GM21367 (cell line): ENCODE data around the gene MIPOL1.
"Not testable (repeated sequence)": the region's sequence is repeated elsewhere in the genome, so short reads cannot be mapped to it uniquely, and the experiment has no call there.

Experiments used
- ATAC-seq: cut with Tn5 transposase; IDR thresholded peaks from one replicate; pipeline ENCODE4 v1.9.1; 2021; ENCODE audit not compliant: unreplicated experiment

MIPOL1 gene, protein sequence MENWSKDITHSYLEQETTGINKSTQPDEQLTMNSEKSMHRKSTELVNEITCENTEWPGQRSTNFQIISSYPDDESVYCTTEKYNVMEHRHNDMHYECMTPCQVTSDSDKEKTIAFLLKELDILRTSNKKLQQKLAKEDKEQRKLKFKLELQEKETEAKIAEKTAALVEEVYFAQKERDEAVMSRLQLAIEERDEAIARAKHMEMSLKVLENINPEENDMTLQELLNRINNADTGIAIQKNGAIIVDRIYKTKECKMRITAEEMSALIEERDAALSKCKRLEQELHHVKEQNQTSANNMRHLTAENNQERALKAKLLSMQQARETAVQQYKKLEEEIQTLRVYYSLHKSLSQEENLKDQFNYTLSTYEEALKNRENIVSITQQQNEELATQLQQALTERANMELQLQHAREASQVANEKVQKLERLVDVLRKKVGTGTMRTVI

DNA sequence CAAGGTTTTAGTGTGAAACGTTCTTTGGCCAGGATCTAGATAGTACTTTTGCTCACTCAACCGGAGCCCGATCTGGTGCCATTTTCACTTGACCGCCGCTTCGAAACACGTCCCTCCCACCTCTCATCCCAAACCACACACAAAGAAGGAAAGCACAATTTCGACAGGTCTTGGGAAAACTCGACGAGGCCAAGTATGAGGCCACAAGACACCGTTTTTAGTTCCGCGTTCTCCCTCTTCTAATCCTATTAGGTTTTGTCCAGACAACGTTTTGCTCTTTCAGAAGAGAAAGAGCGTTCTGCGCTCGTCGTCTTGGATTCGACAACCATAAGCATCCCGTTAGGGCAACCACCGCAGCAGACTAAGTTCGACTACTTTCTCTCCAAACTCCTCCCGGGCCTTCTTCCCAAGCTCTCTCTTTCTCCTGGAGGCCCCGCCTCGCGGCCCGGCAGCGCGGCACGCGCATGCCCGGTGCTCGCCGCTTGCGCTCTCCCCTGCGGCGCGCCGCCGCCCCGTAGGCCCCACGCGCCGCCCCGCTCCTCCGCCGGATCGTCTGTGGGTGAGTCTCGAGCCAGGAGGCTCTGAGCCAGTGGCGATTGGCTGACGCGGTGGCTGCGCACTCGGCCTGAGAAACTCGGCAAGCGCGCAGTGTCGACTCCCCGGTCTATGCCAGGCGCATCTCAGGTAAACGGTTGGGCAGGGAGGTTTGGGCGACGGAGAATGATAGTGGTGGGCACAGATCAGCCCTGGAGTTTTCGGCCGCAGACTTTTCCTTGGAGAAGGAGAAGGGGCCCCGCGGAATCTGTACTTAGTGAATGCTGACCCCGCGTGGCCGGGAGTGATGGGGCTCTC, at the start of gene MIPOL1:
MIPOL1 (plus strand) TSS at position 517 of the 852 bp plus-strand sequence. CDS start 49,952 bp downstream, outside the sequence.
- ATAC-seq: no peak

DNA sequence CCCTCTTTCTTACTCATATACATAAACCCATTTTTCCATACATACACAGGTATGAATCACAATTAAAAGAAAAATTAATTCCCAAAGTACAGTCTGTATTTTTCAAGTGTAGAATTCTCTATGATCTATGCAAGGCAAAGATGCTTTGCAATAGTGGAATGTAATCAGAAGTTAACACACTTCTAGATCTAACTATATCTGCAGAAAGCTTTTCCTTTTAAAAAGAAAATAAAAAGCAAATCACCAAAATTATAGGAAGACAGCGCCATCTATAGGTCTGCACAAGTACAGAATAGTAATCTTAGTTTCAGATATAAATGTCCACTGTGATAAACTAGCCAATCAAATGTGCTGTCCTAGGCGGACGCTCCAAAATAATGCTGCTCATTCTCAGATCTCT, 47.3 kb upstream of the MIPOL1 start:
- no peak for ATAC-seq

DNA sequence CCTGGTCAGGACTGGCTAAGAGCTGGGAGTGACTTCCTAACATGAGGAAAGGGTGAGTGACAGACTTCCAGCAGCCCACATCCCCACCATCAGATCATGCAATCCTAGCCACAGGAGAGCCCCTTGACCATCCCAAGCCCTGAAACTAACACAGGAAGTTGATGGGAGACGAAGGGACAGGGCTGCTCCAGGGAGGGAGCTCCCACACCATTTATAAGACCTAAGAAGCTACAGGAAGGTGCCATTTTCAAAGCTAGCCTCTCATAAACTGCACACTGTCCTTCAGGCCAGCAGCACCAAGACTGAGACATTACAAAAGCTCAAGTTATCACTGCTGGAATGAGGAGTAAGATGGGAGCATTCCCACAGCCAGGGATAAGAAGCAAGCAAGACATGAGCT, 44.7 kb upstream of the MIPOL1 start:
- no peak for ATAC-seq

DNA sequence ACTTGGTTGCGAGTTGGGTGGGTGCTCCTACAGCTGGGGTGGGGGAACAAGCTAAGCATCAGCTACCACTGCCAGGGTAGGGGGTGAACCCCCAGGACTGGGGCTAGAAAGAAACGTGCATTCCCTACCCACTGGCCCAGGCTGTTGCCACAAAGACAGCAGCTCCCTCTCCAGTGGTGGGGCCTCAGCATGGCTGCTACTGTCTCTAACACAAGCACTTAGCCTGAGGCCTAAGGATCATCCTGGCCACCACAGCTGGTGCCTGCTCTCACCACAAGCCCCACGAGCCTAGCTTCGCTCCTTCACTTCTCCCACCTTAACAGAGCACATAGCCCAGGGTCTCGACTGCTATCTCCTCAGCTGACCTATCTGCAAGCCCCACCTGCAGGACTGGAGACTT, 44.3 kb upstream of the MIPOL1 start:
- ATAC-seq: no peak

DNA sequence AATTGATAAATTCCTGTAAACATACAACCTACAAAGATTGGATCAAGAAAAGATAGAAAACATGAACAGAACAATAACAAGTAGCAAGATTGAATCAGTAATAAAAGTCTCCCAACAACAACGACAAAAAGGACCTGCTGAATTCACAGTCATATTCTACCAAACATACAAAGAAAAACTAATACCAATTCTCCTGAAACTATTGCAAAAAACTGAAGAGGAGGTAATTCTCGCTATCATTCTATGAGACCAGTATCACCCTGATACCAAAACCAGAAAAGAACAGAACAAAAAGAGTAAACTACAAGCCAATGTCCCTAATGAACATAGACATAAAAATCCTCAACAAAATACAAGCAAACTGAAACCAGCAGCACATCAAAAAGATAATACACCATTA, 39.8 kb upstream of the MIPOL1 start:
- no peak for ATAC-seq

DNA sequence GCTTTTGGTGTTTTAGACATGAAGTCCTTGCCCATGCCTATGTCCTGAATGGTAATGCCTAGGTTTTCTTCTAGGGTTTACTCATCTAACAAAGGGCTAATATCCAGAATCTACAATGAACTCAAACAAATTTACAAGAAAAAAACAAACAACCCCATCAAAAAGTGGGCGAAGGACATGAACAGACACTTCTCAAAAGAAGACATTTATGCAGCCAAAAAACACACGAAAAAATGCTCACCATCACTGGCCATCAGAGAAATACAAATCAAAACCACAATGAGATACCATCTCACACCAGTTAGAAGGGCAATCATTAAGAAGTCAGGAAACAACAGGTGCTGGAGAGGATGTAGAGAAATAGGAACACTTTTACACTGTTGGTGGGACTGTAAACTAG, 35.4 kb upstream of the MIPOL1 start:
- ATAC-seq: not testable (repeated sequence)

DNA sequence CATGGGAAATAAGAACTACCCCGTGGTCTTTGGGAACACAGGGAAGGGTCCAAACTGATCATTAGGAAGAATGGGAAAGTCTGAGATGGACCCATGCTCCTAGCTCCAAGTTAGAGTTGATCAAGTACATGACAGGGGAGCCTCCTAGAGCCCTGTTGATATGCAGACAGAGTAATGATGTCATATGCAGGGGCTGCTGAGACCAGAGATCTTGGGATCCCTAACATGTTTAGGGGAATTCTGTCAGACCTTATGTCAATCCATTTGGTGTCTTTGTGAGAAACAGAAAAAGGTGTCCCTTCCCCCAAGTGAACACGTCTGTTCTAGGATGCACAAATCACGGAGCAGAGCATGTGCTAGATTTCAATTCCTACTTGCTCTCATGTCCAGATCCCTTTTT, 31.9 kb upstream of the MIPOL1 start:
- no peak for ATAC-seq

DNA sequence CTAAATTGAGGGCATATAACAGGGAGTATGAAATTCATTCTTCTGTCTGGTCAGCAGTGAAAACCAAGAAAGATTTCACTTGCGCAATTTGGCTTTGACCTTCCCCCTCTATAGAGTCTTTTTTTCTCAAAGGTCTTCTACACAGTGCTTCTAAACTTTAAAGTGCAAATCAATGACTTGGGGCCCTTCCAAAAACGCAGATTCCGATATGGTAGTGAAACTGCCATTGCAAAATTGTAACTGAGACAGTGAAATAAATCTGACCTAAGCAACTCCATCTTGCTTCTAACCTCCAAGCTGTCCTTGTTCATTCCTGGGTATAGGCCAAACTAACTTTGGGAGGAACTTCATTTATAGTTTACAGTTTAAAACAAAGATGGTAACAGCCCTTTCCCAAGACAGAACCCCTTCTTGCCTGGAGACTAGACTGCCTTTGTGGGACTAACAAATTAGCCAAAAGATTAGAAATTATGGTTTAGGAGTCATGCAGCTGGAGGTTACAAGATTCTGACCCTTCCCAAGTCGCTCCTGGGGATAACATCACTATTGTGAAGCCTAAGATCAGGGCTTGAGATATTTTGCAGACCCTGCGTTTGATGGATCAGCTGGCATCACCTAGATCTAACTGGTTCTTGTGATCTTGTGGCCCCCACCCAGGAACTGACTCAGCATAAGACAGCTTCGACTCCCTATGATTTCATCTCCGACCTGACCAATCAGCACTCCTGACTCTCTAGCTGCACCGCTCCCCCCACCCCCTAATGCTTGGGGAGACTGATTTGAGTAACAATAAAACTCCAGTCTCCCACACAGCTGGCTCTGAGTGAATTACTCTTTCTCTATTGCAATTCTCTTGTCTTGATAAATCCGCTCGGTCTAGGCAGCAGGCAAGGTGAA, 30.3 kb upstream of the MIPOL1 start:
- no peak for ATAC-seq

DNA sequence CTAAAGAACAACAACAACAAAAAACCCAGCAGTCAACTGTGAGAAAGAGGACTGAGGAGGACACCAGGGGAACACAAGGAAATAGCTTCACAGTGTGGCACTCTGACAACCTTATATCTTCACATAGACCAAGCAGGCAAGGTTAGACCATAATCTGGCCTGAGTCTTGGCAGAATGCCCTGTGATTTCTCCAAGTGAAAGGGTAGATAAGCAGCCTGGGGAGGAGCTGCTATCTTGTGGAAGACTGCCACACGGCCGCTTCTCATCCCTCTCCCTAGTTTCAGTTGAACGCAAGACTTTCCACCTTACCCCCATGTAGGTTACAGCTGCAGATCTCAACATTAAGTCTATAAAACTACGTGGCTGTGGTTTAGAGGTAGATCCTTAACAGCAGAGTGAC, 29.0 kb upstream of the MIPOL1 start:
- no peak for ATAC-seq

DNA sequence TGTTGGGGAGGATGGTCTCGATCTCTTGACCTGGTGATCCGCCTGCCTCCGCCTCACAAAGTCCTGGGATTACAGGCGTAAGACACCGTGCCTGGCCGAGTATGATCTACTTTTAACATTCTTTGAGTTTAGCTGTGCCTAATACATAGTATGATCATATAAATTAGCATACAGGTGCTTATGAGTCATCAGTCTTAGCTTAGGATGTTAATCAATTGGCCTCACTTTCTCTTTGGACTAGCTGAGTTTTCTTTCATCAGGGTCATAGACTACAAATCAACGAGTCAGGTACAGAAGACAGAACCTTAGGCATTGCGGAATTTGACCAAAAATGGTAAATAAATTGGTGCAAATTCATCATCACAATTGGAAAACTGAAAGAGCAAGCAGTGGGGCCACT, 27.5 kb upstream of the MIPOL1 start:
- ATAC-seq: no peak

DNA sequence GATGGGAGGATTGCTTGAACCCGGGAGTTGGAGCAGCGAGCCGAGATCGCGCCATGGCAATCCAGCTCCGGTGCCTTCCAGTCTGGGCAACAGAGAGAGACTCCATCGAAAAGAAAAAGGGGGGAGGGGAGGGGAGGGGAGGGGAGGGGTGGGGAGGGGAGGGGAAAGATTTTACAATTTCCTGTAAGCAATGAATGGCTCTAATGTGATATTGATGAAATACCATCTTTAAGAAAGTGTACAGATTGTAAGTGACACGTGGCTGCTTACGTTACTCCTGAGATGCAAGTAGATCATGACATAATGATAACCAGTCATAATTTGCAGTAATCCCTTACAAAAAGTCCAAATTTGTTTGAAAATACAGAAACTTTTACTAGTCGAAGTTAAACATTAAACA, 26.7 kb upstream of the MIPOL1 start:
- no peak for ATAC-seq

DNA sequence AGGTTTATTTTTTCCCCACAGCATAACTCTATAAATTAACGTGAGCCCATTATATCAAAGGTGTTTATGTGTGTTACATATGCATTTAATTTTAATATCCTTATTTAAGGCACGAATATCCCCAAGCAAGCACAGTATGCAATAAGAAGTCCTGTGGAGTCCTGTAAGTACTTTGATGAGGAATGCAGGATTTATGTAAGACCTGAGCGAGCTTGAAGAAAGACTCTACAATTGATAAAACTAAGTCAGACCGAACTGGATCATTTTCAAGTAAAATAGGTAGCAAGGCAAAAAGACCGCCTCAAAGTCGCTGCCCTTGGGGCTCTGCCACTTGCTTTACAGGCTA, 26.1 kb upstream of the MIPOL1 start:
- ATAC-seq: no peak

DNA sequence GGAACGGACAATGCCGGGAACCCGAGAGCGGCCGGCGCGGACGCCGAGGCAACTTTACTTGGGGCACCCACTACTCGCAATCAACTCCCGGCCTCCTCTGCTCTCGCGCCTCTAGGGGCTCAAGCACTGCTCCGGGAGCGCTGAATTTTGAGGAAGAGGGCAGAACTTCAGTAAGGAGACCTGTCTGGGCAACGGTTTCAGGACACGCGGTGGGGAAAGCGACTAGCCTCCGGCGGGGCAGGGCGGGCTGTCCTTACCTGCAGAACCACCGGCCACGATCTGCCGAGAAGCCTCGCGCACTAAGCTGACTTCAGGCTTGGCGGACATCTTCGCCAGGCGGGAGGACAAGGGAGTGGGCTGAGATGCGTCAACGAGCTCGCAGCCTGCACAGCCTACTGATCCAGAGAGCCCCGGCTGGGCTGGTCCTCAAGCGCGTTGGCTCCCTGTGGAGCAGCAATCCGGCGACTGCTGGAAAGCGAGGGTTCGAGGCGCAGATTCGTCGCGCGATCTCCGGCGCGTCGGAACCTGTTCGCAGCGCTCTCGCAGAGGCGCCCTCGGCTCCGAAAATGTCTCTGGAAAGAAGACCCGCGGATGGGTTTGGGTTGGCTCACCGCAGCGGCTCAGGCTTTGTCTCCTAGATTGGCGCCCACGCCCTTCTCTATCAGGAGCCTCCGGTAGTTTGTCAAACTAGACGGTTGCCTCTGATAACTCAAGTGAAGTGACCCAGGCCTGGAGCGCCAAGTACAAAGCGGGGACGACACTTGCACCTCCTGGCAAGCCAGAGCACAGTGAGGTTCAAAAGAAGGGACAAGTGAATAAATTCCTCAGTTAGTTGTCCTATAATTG, 25.5 kb upstream of the MIPOL1 start, which contains the start of gene SLC25A21:
SLC25A21 (minus strand) TSS at position 583 of the 846 bp plus-strand sequence.
- no peak for ATAC-seq

DNA sequence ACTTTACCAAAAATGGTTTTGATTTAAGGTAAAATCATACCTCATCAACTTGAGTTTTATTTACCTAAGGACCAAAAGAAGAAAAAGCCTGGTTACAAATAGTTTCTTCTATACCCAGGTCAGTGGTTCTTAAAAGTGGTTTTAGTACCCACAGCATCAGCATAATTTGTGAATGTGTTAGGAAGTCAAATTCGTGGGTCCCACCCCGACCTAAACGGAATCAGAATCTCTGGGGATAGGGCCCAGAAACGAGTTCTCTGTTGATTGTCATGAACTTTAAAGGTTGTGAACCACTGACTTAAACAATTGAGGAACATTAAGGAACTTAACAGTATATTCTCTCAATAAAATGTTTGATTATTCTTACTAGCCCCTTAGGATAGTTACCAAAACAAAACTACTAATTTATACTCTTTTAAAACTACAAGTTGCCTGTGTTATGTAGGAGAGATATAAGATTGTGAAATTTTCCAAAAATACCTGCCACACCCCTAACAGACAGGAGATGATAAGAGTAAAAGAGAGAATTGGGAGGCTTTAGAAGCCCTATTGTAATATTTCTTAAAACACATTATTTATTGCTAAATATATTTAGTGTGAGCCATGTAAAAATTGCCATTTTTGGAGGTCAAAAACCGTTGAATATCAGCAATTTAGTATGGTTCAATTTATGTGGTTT, 24.7 kb upstream of the MIPOL1 start:
- ATAC-seq: no peak

DNA sequence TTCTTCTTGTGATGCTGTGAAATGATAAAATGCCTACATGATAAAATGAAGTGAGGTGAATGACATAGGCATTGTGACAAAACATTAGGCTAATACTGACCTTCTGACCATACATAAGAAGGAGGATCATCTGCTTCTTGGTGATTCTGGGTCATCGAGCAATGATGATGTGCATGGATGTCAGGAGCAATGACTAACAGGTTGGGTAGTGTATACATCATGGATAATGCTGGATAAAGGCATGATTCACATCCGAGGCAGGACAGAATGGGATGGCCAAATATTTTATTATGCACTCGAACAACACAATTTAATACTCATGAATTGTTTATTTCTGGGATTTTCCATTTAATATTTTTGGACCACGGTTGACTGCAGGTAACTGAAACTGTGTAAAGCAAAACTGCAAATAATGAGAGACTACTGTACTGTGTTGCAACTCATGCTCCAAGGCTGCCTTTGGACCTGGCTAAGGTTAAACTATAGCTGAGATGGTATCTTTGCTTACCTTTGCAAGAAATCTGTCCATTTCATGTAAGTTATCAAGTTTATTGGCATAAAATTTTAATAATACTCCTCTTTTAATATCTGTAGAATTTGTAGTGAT, 17.7 kb upstream of the MIPOL1 start:
- no peak for ATAC-seq

DNA sequence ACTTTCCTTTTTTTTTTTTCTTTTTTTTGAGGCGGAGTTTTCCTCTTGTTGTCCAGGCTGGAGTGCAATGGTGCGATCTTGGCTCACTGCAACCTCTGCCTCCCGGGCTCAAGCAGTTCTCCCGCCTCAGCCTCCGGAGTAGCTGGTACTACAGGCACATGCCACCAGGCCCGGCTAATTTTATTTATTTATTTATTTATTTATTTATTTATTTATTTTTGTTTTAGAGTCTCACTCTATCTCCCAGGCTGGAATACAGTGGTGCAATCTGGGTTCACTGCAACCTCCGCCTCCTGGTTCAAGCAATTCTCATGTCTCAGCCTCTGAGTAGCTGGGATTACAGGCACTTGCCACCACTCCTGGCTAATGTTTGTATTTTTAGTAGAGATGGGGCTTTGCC, 16.9 kb upstream of the MIPOL1 start:
- not testable (repeated sequence) for ATAC-seq

DNA sequence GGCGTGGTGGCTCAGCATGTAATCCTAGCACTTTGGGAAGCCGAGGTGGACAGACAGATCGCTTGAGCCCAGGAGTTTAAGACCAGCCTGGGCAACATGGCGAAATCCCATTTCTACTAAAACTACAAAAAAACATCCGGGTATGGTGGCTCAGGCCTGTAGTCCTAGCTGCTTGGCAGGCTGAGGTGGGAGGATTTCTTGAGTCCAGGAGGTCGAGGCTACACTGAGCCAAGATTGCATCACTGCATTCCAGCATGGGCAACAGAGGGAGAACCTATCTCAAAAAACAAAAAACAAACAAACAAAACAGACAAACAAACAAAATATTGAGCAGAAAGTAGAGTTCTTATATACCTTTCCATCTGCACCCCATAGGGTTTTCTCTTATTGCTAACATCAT, 16.3 kb upstream of the MIPOL1 start:
- no peak for ATAC-seq

DNA sequence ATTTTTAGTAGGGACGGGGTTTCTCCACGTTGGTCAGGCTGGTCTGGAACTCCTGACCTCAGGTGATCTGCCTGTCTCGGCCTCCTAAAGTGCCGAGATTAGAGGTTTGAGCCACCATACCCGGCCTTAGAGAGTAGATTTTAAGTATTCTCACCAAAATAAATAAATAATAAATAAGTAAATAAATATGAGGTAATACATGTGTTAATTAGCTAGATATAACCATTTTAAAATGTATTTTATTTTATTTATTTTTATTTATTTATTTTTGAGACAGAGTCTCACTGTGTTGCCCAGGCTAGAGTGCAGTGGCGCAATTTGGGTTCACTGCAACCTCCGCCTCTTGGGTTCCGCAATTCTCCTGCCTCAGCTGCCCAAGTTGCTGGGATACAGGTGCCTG, 13.2 kb upstream of the MIPOL1 start:
- ATAC-seq: not testable (repeated sequence)

DNA sequence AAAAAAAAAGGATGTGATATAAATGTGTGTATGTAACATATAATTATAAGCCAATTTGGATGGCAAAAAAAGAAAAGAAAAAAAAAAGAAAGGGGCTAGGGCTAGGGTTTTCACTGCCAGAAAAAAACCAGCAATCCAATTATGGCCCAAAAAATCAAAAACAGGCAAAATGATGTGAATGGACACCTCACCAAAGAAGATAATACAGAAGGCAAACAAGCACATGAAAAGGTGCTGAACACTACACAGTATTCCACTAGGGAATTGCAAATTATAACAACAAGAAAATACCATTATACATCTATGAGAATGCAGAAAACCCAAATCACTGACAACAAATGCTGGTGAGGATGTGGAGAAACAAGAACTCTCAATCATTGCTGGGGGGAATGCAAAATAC, 12.1 kb upstream of the MIPOL1 start:
- ATAC-seq: no peak
